HCT116 (cell line): ENCODE results near the gene MYH13.

Experiments
- POLR2A ChIP-seq: IDR thresholded peaks from 2 replicates; pipeline ENCODE4 v1.7.0; 2011; ENCODE audit warnings: borderline replicate concordance; ENCODE audit not compliant: insufficient read depth, insufficient read length; ENCODE audit errors: extremely low read depth
- POLR2AphosphoS5 ChIP-seq: IDR thresholded peaks from 2 replicates; pipeline ENCODE4 v1.6.1; 2011; ENCODE audit warnings: mild to moderate bottlenecking, low read depth, low read length, moderate library complexity
- SIN3A ChIP-seq: IDR thresholded peaks from 2 replicates; pipeline ENCODE4 v1.6.1; 2012; ENCODE audit warnings: low read depth

DNA sequence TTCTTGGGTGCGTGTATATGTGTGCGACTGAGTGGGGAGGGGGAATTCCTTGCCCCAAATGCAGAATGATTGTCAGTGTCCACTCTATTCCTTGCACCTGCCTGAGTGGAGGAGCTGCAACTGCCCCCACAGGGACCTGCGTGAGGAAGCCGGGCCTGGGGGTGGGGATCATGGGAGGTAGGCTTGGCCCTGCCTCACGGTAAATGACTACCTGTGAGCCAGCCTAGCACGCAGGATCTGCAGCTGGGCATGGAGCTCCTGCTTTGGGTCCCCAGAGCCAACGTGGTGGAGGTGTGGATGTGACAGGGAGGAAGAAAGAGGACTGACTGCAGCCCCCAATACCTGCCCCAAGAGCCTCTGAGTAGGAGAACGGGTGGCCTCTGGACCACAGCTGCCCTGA lies 97.4 kb downstream of the MYH13 start:
- no peak for TF ChIP-seq POLR2A
- TF ChIP-seq POLR2AphosphoS5: no peak
- TF ChIP-seq SIN3A: no peak
